HL-60 (cell line): ENCODE results near the gene CLCN3.

Experiments
- DNase-seq, 2 experiments: peaks; one replicate each; pipeline ENCODE4 v3.0.0-alpha.2; 2010 to 2020; ENCODE audit warnings: low read depth in 1 of 2, low spot score in 1 of 2
- H3K27ac ChIP-seq: fragments of 250-450 bp; sonication (Bioruptor Pico); replicated peaks from 2 replicates; pipeline ENCODE4 v1.5.1; 2020; ENCODE audit warnings: mild to moderate bottlenecking, moderate library complexity
- H3K27me3 ChIP-seq: fragments of 250-450 bp; sonication (Bioruptor Pico); 2 replicates; pipeline ENCODE4 v1.5.1; 2021; ENCODE audit warnings: mild to moderate bottlenecking, moderate library complexity; ENCODE audit not compliant: insufficient read depth, poor library complexity, severe bottlenecking
- H3K4me3 ChIP-seq: replicated peaks from 2 replicates; pipeline ENCODE4 v1.5.1; 2011; ENCODE audit warnings: mild to moderate bottlenecking, control low read depth, low read length; ENCODE audit not compliant: insufficient read depth
- CTCF ChIP-seq: IDR thresholded peaks from one replicate; pipeline ENCODE4 v1.5.1; 2011; ENCODE audit warnings: low read length, control low read depth, inconsistent platforms; ENCODE audit not compliant: insufficient read depth
- GABPA ChIP-seq: IDR thresholded peaks from 2 replicates; pipeline ENCODE4 v1.6.1; 2012; ENCODE audit warnings: low read depth
- POLR2AphosphoS5 ChIP-seq: IDR thresholded peaks from 2 replicates; pipeline ENCODE4 v1.6.1; 2012; ENCODE audit warnings: low read depth
- REST ChIP-seq: IDR thresholded peaks from 2 replicates; pipeline ENCODE4 v1.6.1; 2012; ENCODE audit warnings: low read depth; ENCODE audit not compliant: insufficient replicate concordance
- SPI1 ChIP-seq: IDR thresholded peaks from 2 replicates; pipeline ENCODE4 v1.6.1; 2012; ENCODE audit warnings: low read depth, mild to moderate bottlenecking, borderline replicate concordance

CLCN3 gene

GRCh38 chr4:169640261-169640870 is 20.0 kb downstream of the CLCN3 start:
- DNase-seq: no peak
- Histone ChIP-seq H3K4me3 (no peak overlapping the region), H3K27me3 (no peaks in the 10 kb centered on the region), H3K27ac (no peak overlapping the region)
- TF ChIP-seq SPI1: no peak
- no peak for TF ChIP-seq GABPA
- TF ChIP-seq POLR2AphosphoS5: no peak
- TF ChIP-seq CTCF: no peak
- TF ChIP-seq REST: no peak

- H3K27me3 ChIP-seq: no peaks in the 10 kb centered on the region
- no peak overlapping the region for H3K27ac ChIP-seq
- no peak overlapping the region for H3K4me3 ChIP-seq
- no peak for DNase-seq
- no peak for TF ChIP-seq CTCF
- no peak for TF ChIP-seq GABPA
- TF ChIP-seq SPI1: no peak
- TF ChIP-seq REST: no peak
- TF ChIP-seq POLR2AphosphoS5: no peak
Measured at GRCh38 chr4:169644802-169645201, 24.4 kb downstream of the CLCN3 start.

GRCh38 chr4:169645627-169646026 is 25.2 kb downstream of the CLCN3 start:
- no peak for TF ChIP-seq CTCF
- no peak for TF ChIP-seq GABPA
- TF ChIP-seq SPI1: no peak
- no peak for TF ChIP-seq REST
- TF ChIP-seq POLR2AphosphoS5: no peak
- Histone ChIP-seq H3K4me3 (no peak overlapping the region), H3K27ac (no peak overlapping the region), H3K27me3 (no peaks in the 10 kb centered on the region)
- DNase-seq: no peak
